SK-N-SH (cell line): ENCODE measurements around the gene C3orf70. TPM values are rescaled to one million over a fixed set of nuclear protein-coding genes. Genes with fewer than 3 reads are reported as not detected.

Source experiments
- CTCF ChIA-PET: fragments of 300-600, 350-600 bp; formaldehyde crosslinking; extraction: SDS; loops from one replicate; lab custom pipeline; 2021; lab: Yijun Ruan, JAX
- POLR2A ChIA-PET: fragments of 350-600 bp; sonication (Branson Sonifier 250); formaldehyde crosslinking; extraction: SDS; loops from one replicate; lab custom pipeline; 2020; ENCODE audit warnings: antibody characterized with exemption, inconsistent platforms; lab: Yijun Ruan, JAX
- DNase-seq: peaks from one replicate; pipeline ENCODE4 v3.0.0; 2012
- H2AFZ ChIP-seq: fragments of 200-600 bp; sonication (generic); 2 replicates; pipeline ENCODE4 v1.8.1; 2016; ENCODE audit warnings: antibody characterized with exemption, mild to moderate bottlenecking, low read depth
- H3F3A ChIP-seq: fragments of 200-600 bp; sonication (generic); replicated peaks from 2 replicates; pipeline ENCODE3; 2016; ENCODE audit warnings: antibody characterized with exemption, mild to moderate bottlenecking; ENCODE audit not compliant: insufficient read depth
- H3K27ac ChIP-seq, 2 experiments: fragments of 200-500 bp in 1 of 2; fragments of 200-600 bp in 1 of 2; sonication (Bioruptor generic) in 1 of 2; sonication (generic), shearing (Covaris generic) in 1 of 2; 2 replicates each; pipeline versions ENCODE4 v1.5.1 to v1.6.1; 2014 to 2016; ENCODE audit warnings: low read depth in 2 of 2, inconsistent platforms in 1 of 2, low read length in 1 of 2, mild to moderate bottlenecking in 1 of 2, mixed read lengths in 1 of 2
- H3K27me3 ChIP-seq: fragments of 200-600 bp; sonication (generic), shearing (Covaris generic); 2 replicates; pipeline ENCODE4 v1.6.1; 2016; ENCODE audit warnings: mixed run types; ENCODE audit not compliant: insufficient read depth
- H3K36me3 ChIP-seq, 2 experiments: fragments of 200-500 bp in 1 of 2; fragments of 200-600 bp in 1 of 2; sonication (Bioruptor generic) in 1 of 2; sonication (generic) in 1 of 2; replicated peaks in 1 of 2; 2 replicates each; pipeline versions ENCODE3 to v1.5.1; 2014 to 2016; ENCODE audit warnings: low read length in 1 of 2, mild to moderate bottlenecking in 1 of 2; ENCODE audit not compliant: insufficient read depth in 2 of 2, control insufficient read depth in 1 of 2
- H3K4me1 ChIP-seq, 2 experiments: fragments of 200-500 bp in 1 of 2; fragments of 200-600 bp in 1 of 2; sonication (Bioruptor generic) in 1 of 2; sonication (generic), shearing (Covaris generic) in 1 of 2; 2 replicates each; pipeline versions ENCODE4 v1.5.1 to v1.6.1; 2014 to 2016; ENCODE audit warnings: low read depth in 1 of 2, low read length in 1 of 2, mixed run types in 1 of 2; ENCODE audit not compliant: insufficient read depth in 2 of 2, control insufficient read depth in 1 of 2
- H3K4me2 ChIP-seq: fragments of 200-600 bp; sonication (generic), shearing (Covaris generic); 2 replicates; pipeline ENCODE4 v1.6.1; 2017; ENCODE audit warnings: mixed run types
- H3K4me3 ChIP-seq, 2 experiments: fragments of 200-500 bp in 1 of 2; fragments of 200-600 bp in 1 of 2; sonication (Bioruptor generic) in 1 of 2; sonication (generic), shearing (Covaris generic) in 1 of 2; 2 replicates each; pipeline versions ENCODE4 v1.5.1 to v1.8.1; 2014 to 2016; ENCODE audit warnings: low read depth in 2 of 2, inconsistent platforms in 1 of 2, low read length in 1 of 2, mild to moderate bottlenecking in 1 of 2, mixed read lengths in 1 of 2, moderate library complexity in 1 of 2
- H3K79me2 ChIP-seq: fragments of 200-600 bp; sonication (generic); 2 replicates; pipeline ENCODE4 v1.8.1; 2017; ENCODE audit warnings: mild to moderate bottlenecking; ENCODE audit not compliant: insufficient read depth
- H3K9ac ChIP-seq: fragments of 200-600 bp; sonication (generic); 2 replicates; pipeline ENCODE4 v1.6.1; 2017; ENCODE audit warnings: mixed run types
- H3K9me2 ChIP-seq: fragments of 200-600 bp; sonication (generic); 2 replicates; pipeline ENCODE4 v1.6.1; 2017; ENCODE audit warnings: mixed run types
- H3K9me3 ChIP-seq: fragments of 200-600 bp; sonication (generic); 2 replicates; pipeline ENCODE4 v1.6.1; 2017; ENCODE audit warnings: mixed run types, mild to moderate bottlenecking, moderate library complexity
- H4K20me1 ChIP-seq: fragments of 200-600 bp; sonication (generic); 2 replicates; pipeline ENCODE4 v1.6.1; 2017; ENCODE audit warnings: mild to moderate bottlenecking, mixed run types; ENCODE audit not compliant: insufficient read depth
- CTCF ChIP-seq: fragments of 200-600 bp; sonication (generic); IDR thresholded peaks from 2 replicates; pipeline ENCODE4 v1.6.1; 2017; ENCODE audit warnings: antibody characterized with exemption, mild to moderate bottlenecking, moderate library complexity
- EZH2phosphoT487 ChIP-seq: fragments of 200-600 bp; sonication (generic); IDR thresholded peaks from 2 replicates; pipeline ENCODE4 v1.6.1; 2017; ENCODE audit warnings: low read depth, mixed run types, mild to moderate bottlenecking, antibody characterized with exemption, moderate library complexity, borderline replicate concordance
- FOSL2 ChIP-seq: IDR thresholded peaks from 2 replicates; pipeline ENCODE4 v1.4.0; 2012; ENCODE audit warnings: low read depth, mild to moderate bottlenecking, moderate library complexity, borderline replicate concordance
- FOXM1 ChIP-seq: IDR thresholded peaks from 2 replicates; pipeline ENCODE4 v1.4.0; 2012; ENCODE audit warnings: low read depth, mild to moderate bottlenecking
- GATA2 ChIP-seq: sonication (generic); formaldehyde crosslinking; IDR thresholded peaks from 2 replicates; pipeline ENCODE4 v1.5.0; 2020; ENCODE audit warnings: mild to moderate bottlenecking, missing genetic modification reagents
- IRF3 ChIP-seq: fragments of 150-350 bp; IDR thresholded peaks from 2 replicates; pipeline ENCODE4 v1.6.1; 2016; ENCODE audit warnings: mild to moderate bottlenecking, low read depth, low read length
- JUND ChIP-seq: IDR thresholded peaks from 2 replicates; pipeline ENCODE4 v1.4.0; 2012
- MEF2A ChIP-seq: IDR thresholded peaks from 2 replicates; pipeline ENCODE4 v1.4.0; 2012; ENCODE audit warnings: low read depth, borderline replicate concordance
- MXI1 ChIP-seq: IDR thresholded peaks from 2 replicates; pipeline ENCODE4 v1.6.1; 2012; ENCODE audit warnings: mild to moderate bottlenecking, low read depth, low read length, improper control_type of control experiment
- PBX3 ChIP-seq: IDR thresholded peaks from 2 replicates; pipeline ENCODE4; 2012
- RFX5 ChIP-seq: IDR thresholded peaks from 2 replicates; pipeline ENCODE4 v1.6.1; 2012; ENCODE audit warnings: mild to moderate bottlenecking, improper control_type of control experiment, low read length
- SMC3 ChIP-seq: IDR thresholded peaks from 2 replicates; pipeline ENCODE4 v1.6.1; 2012; ENCODE audit warnings: low read depth, low read length, improper control_type of control experiment
- TAF1 ChIP-seq: IDR thresholded peaks from 2 replicates; pipeline ENCODE4 v1.6.1; 2012; ENCODE audit warnings: low read depth, mild to moderate bottlenecking, low read length, moderate library complexity, borderline replicate concordance
- TCF12 ChIP-seq: IDR thresholded peaks from 2 replicates; pipeline ENCODE4 v1.4.0; 2012
- USF1 ChIP-seq: IDR thresholded peaks from 2 replicates; pipeline ENCODE4 v1.4.0; 2012; ENCODE audit warnings: low read depth, borderline replicate concordance
- WGBS: methylation state at CpG from one replicate; pipeline ENCODE4 v1.1.6; 2017; ENCODE audit warnings: low lambda C conversion rate; 5-methylcytosine and 5-hydroxymethylcytosine counted together
- polyA plus RNA-seq, 3 experiments: library from polyadenylated mRNA; depleted of rRNA; stranded (reverse); fragments of >200 nt; gene quantifications; 2 replicates each; pipeline ENCODE4 v1.2.3, GENCODE V29; 2012

Gene C3orf70
- polyA plus RNA-seq, 1 of the 3 experiments (the other 2 are of a cell fraction), result under 0.01 TPM

GRCh38 chr3:185062191-185062590 is 90.7 kb downstream of the C3orf70 start (continued):
- no peak for TF ChIP-seq CTCF

GRCh38 chr3:185060655-185061054 is 92.2 kb downstream of the C3orf70 start:
- H3K36me3 ChIP-seq, result peaks cover 0 to 3% of the 10 kb centered on the region in 2 experiments
- H3K27me3 ChIP-seq, result no peaks in the 10 kb centered on the region
- no peak overlapping the region for H3K4me2 ChIP-seq
- ChIA-PET POLR2A (no interaction called here), CTCF (no interaction called here)
- H3F3A ChIP-seq, result no peaks in the 10 kb centered on the region
- no peaks in the 10 kb centered on the region for H3K9me3 ChIP-seq
- H3K9me2 ChIP-seq, result no peaks in the 10 kb centered on the region
- no peaks in the 10 kb centered on the region for H4K20me1 ChIP-seq
- DNase-seq, result no peak
- TF ChIP-seq FOSL2, result no peak
- no peak for TF ChIP-seq EZH2phosphoT487
- no peak for TF ChIP-seq MEF2A
- no peak for TF ChIP-seq TAF1
- no peak overlapping the region for H3K4me3 ChIP-seq
- peaks cover 0 to 2% of the 10 kb centered on the region in 2 experiments; a peak in 1 of 4 replicates for H3K4me1 ChIP-seq
- no peak overlapping the region for H3K9ac ChIP-seq
- no peak overlapping the region for H2AFZ ChIP-seq
- H3K79me2 ChIP-seq, result no peaks in the 10 kb centered on the region
- WGBS, result no CpG with 5 or more reads among the region's 2 CpGs
- no peak overlapping the region for H3K27ac ChIP-seq

GRCh38 chr3:185059766-185060165 is 93.1 kb downstream of the C3orf70 start:
- 94% methylated on average over 2 of the region's 2 CpGs for WGBS
- no peak overlapping the region for H3K27ac ChIP-seq
- H3K4me1 ChIP-seq, result no peaks in the 10 kb centered on the region
- H3K36me3 ChIP-seq, result peaks cover 0 to 9% of the 10 kb centered on the region in 2 experiments
- H3K4me3 ChIP-seq, result no peak overlapping the region
- no peak for DNase-seq
- no peaks in the 10 kb centered on the region for H3F3A ChIP-seq
- no peaks in the 10 kb centered on the region for H3K27me3 ChIP-seq
- H3K79me2 ChIP-seq, result no peaks in the 10 kb centered on the region
- H3K4me2 ChIP-seq, result no peak overlapping the region
- ChIA-PET CTCF (no interaction called here), POLR2A (no interaction called here)
- no peaks in the 10 kb centered on the region for H3K9me3 ChIP-seq
- H4K20me1 ChIP-seq, result no peaks in the 10 kb centered on the region
- H2AFZ ChIP-seq, result no peak overlapping the region
- H3K9me2 ChIP-seq, result no peaks in the 10 kb centered on the region
- no peak overlapping the region for H3K9ac ChIP-seq
- TF ChIP-seq MXI1, result no peak
- no peak for TF ChIP-seq JUND
- no peak for TF ChIP-seq SMC3
- no peak for TF ChIP-seq PBX3
- TF ChIP-seq TCF12, result no peak
- TF ChIP-seq CTCF, result no peak
- no peak for TF ChIP-seq USF1
- no peak for TF ChIP-seq EZH2phosphoT487
- TF ChIP-seq GATA2, result no peak
- no peak for TF ChIP-seq IRF3
- no peak for TF ChIP-seq RFX5
- TF ChIP-seq FOXM1, result no peak
- no peak for TF ChIP-seq TAF1
